ENCODE data around the gene RXFP4. TPM values are rescaled to one million over a fixed set of nuclear protein-coding genes. Genes with fewer than 3 reads are reported as not detected.

RXFP4 gene
- total and polyA plus RNA-seq, 9 of the 15 experiments (the other 6 are each of a cell fraction or from before 2014, with no cell fraction given), result 0.64 TPM; not detected in 8

DNA sequence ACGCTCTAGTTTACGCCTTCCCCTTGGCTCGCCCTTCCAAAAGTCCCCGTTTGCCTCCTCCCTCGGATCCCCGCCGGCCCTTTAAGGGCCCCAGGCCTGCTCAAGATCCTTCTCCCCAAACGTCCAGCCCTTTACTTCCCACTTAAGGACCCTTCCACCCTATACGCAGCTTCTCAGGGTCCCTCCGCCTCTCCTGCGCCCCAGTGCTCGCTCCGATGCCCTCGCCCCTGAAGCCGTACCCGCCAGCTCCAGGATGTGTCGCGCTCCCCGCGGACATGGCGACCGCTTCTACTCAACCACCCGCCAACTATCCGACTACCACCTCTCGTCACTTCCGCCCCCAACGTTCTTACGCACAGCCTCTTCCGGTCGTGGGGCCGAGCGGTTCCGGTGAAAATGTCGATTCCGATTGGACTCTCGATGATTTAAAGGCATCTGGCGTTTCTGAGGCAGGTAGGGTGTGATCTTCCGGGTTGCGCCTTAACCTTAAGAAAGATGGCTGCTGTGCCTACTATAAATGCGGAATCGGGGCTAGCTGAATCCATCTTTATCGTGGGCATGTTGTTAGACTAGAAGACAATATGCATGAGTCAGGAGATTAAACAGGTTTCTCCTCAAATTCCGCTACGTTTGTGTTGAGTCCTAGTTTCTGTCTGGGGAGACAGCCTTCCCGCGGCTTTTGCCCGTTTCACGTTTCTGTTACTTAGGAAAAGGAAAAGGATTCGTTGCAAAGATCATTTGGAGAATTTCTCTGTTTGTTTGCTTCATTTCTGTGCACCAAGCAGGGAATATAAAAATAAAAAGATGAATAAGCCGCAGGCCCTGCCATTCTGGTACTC lies 7.1 kb upstream of the RXFP4 start, which contains the start of gene KHDC4 (continued):
- TF ChIP-seq MED1 (CRISPR knock-in tag; IDR thresholded peaks at IDR 0.05; ENCODE audit: borderline replicate concordance), result no peak
- TF ChIP-seq JUN (IDR thresholded peaks at IDR 0.05; ENCODE audit: borderline replicate concordance, low read depth, low read length), result no peak; the same call in 1 of the 2 replicates
- peak; percentile 93 for TF ChIP-seq JUN (CRISPR knock-in tag; IDR thresholded peaks at IDR 0.05; ENCODE audit: borderline replicate concordance)
- TF ChIP-seq ATF4 (CRISPR knock-in tag; IDR thresholded peaks at IDR 0.05), result no peak
- TF ChIP-seq MYBL2 (IDR thresholded peaks at IDR 0.05; ENCODE audit: low read depth), result peak; percentile 65
- no peak for TF ChIP-seq MYBL2 (CRISPR knock-in tag; IDR thresholded peaks at IDR 0.05; ENCODE audit: borderline replicate concordance)
- TF ChIP-seq POLR3G (IDR thresholded peaks at IDR 0.05; ENCODE audit: extremely low read depth, insufficient read length, insufficient replicate concordance), result no peak
- TF ChIP-seq PHF21A (IDR thresholded peaks at IDR 0.05; ENCODE audit: borderline replicate concordance, low read depth), result no peak
- TF ChIP-seq ILK (tag; IDR thresholded peaks at IDR 0.05; ENCODE audit: borderline replicate concordance, low read depth), result no peak
- TF ChIP-seq RERE (CRISPR knock-in tag; IDR thresholded peaks at IDR 0.05; ENCODE audit: borderline replicate concordance), result no peak
- no peak for TF ChIP-seq ZNF79 (CRISPR knock-in tag; IDR thresholded peaks at IDR 0.05; ENCODE audit: low read depth)
- TF ChIP-seq HMBOX1 (IDR thresholded peaks at IDR 0.05), result no peak
- TF ChIP-seq, protein P1, sequence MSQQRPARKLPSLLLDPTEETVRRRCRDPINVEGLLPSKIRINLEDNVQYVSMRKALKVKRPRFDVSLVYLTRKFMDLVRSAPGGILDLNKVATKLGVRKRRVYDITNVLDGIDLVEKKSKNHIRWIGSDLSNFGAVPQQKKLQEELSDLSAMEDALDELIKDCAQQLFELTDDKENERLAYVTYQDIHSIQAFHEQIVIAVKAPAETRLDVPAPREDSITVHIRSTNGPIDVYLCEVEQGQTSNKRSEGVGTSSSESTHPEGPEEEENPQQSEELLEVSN (IDR thresholded peaks at IDR 0.05; ENCODE audit: borderline replicate concordance in 1 of 2, extremely low read depth in 1 of 2, insufficient read depth in 1 of 2, insufficient read length in 1 of 2, low read depth in 1 of 2, low read length in 1 of 2, poor library complexity in 1 of 2, severe bottlenecking in 1 of 2), result peak in 1 of 2 experiments; percentile 50
- TF ChIP-seq ZFP36 (IDR thresholded peaks at IDR 0.05; ENCODE audit: low read depth, low read length, partially characterized antibody), result peak; percentile 13
- TF ChIP-seq SNAPC5 (CRISPR knock-in tag; IDR thresholded peaks at IDR 0.05), result no peak
- no peak; a peak in 1 of 4 replicates for TF ChIP-seq TRIM24 (IDR thresholded peaks at IDR 0.05)
- TF ChIP-seq ZNF165 (CRISPR knock-in tag; IDR thresholded peaks at IDR 0.05; ENCODE audit: borderline replicate concordance), result no peak
